HG02840 (cell line): ENCODE results near the gene TMIE.

Source experiments
- ATAC-seq: cut with Tn5 transposase; IDR thresholded peaks from one replicate; pipeline ENCODE4 v1.9.1; 2021; ENCODE audit warnings: mild to moderate bottlenecking, moderate library complexity, moderate number of reproducible peaks; ENCODE audit not compliant: unreplicated experiment, low FRiP score

Gene TMIE

GRCh38 chr3:46668591-46668990 is 32.6 kb upstream of the TMIE start:
- no peak for ATAC-seq

- ATAC-seq, result no peak
Measured at GRCh38 chr3:46669191-46669999, 31.8 kb upstream of the TMIE start.

- no peak for ATAC-seq
Measured at GRCh38 chr3:46670000-46670890, 30.9 kb upstream of the TMIE start.

GRCh38 chr3:46670891-46671427 is 30.2 kb upstream of the TMIE start:
- ATAC-seq, result no peak

- no peak for ATAC-seq
Measured at GRCh38 chr3:46671541-46672348, 29.4 kb upstream of the TMIE start.

- ATAC-seq, result no peak
Measured at GRCh38 chr3:46672349-46672695, 28.9 kb upstream of the TMIE start.

GRCh38 chr3:46673151-46674030 is 27.8 kb upstream of the TMIE start:
- no peak for ATAC-seq

- no peak for ATAC-seq
Measured at GRCh38 chr3:46674031-46674845, 27.0 kb upstream of the TMIE start.

- no peak for ATAC-seq
Measured at GRCh38 chr3:46675426-46675825, 25.8 kb upstream of the TMIE start.

- no peak for ATAC-seq
Measured at GRCh38 chr3:46675843-46676567, 25.2 kb upstream of the TMIE start.

GRCh38 chr3:46676601-46677410 is 24.4 kb upstream of the TMIE start:
- no peak for ATAC-seq

GRCh38 chr3:46677411-46677726 is 23.8 kb upstream of the TMIE start:
- no peak for ATAC-seq

GRCh38 chr3:46678280-46678679 is 22.9 kb upstream of the TMIE start:
- ATAC-seq, result no peak

- ATAC-seq, result no peak
Measured at GRCh38 chr3:46679681-46680080, 21.5 kb upstream of the TMIE start.

- ATAC-seq, result no peak
Measured at GRCh38 chr3:46680298-46680826, 20.8 kb upstream of the TMIE start.

- ATAC-seq, result no peak
Measured at GRCh38 chr3:46681387-46681786, 19.8 kb upstream of the TMIE start.

GRCh38 chr3:46681856-46682540 is 19.2 kb upstream of the TMIE start:
- ATAC-seq, result no peak
